ENCODE results near the gene CYB5R3. TPM values are rescaled to one million over a fixed set of nuclear protein-coding genes. Genes with fewer than 3 reads are reported as not detected.

Gene CYB5R3
- total and polyA plus RNA-seq, 2 donors (not counting 3 experiments of a cell fraction or from before 2014, with no cell fraction given), result 217 to 263 TPM

GRCh38 chr22:42670921-42671709, 21.9 kb upstream of the CYB5R3 start:
- Histone ChIP-seq H4K20me1 (replicated peaks; ENCODE audit: control insufficient read depth, extremely low read depth, insufficient read depth, low read length) (no peaks in the 10 kb centered on the region), H3K27ac (ENCODE audit: insufficient read depth, low read depth, low read length) (peak overlapping the region; percentile 70), H3K27me3 (ENCODE audit: control insufficient read depth in 2 of 2, insufficient read depth in 2 of 2, low read length in 2 of 2) (no peaks in the 10 kb centered on the region), H3K36me3 (ENCODE audit: control insufficient read depth in 2 of 2, extremely low read depth in 1 of 2, insufficient read depth in 2 of 2, low read length in 2 of 2) (no peaks in the 10 kb centered on the region), H3K79me2 (ENCODE audit: control insufficient read depth, insufficient read depth, low read length) (no peaks in the 10 kb centered on the region), H3K9me1 (replicated peaks; ENCODE audit: control insufficient read depth, extremely low read depth, insufficient read depth, low read length) (no peaks in the 10 kb centered on the region), H3K9ac (replicated peaks; ENCODE audit: extremely low read depth, insufficient read depth, low read length) (peak overlapping the region; percentile 22), H3K4me3 (replicated peaks in 1 of 3; ENCODE audit: insufficient read depth in 1 of 3, low read depth in 1 of 3, low read length in 3 of 3) (no peak overlapping the region), H3K4me2 (ENCODE audit: insufficient read depth, low read length) (peak overlapping the region; percentile 30), H3K9me3 (replicated peaks; ENCODE audit: control insufficient read depth, insufficient read depth, low read length) (no peaks in the 10 kb centered on the region), H2AFZ (ENCODE audit: low read depth, low read length) (peak overlapping the region; percentile 32), H3K4me1 (ENCODE audit: control insufficient read depth, extremely low read depth, insufficient read depth, low read length) (peaks cover 11% of the 10 kb centered on the region)
- dilution Hi-C loops (cut with MboI; ENCODE audit: extremely low pct_ligation_motif_present, low sequenced_read_pairs) (no loop called here), intact Hi-C loops (cut with micrococcal nuclease) (no loop called here)
- BruUV-seq (replicated peaks), result no TSS peak
- DNase-seq (ENCODE audit: low read depth, low spot score) (peak; percentile 66), FAIRE-seq (peak; percentile 96)
- TF ChIP-seq FOS (IDR thresholded peaks at IDR 0.05; ENCODE audit: borderline replicate concordance, insufficient read depth, low read length), result peak; percentile 8
- TF ChIP-seq POLR2AphosphoS5 (IDR thresholded peaks at IDR 0.05; ENCODE audit: insufficient read depth, low read depth, low read length), result peak; percentile 39
- no peak for TF ChIP-seq MYC (IDR thresholded peaks at IDR 0.05; ENCODE audit: low read depth, low read length)
- TF ChIP-seq GATA2 (IDR thresholded peaks at IDR 0.05; ENCODE audit: insufficient read depth, insufficient read length, low read depth, low read length), result peak; percentile 87
- no peak for TF ChIP-seq EZH2 (IDR thresholded peaks at IDR 0.05; ENCODE audit: borderline replicate concordance, low read depth, low read length, severe bottlenecking)
- TF ChIP-seq MAX (IDR thresholded peaks at IDR 0.05; ENCODE audit: insufficient read depth, insufficient read length), result no peak
- ChIA-PET POLR2A (interaction anchor here (0.7 kb wide), 1 partner anchor 56 kb away, joined by 3 read pairs; no protein-coding TSS in a partner anchor), CTCF (interaction anchor here (1.4 kb wide), 1 partner anchor 149 kb away, joined by 3 read pairs; no protein-coding TSS in a partner anchor)

- no peaks in the 10 kb centered on the region for H3K9me3 ChIP-seq (replicated peaks; ENCODE audit: control insufficient read depth, insufficient read depth, low read length)
- no peak overlapping the region for H3K27ac ChIP-seq (ENCODE audit: insufficient read depth, low read depth, low read length)
- ChIA-PET CTCF (no interaction called here), POLR2A (no interaction called here)
- BruUV-seq (replicated peaks), result no TSS peak
- no peak for DNase-seq (ENCODE audit: low read depth, low spot score)
- H3K4me1 ChIP-seq (ENCODE audit: control insufficient read depth, extremely low read depth, insufficient read depth, low read length), result peaks cover 10% of the 10 kb centered on the region
- dilution Hi-C loops (cut with MboI; ENCODE audit: extremely low pct_ligation_motif_present, low sequenced_read_pairs) (no loop called here), intact Hi-C loops (cut with micrococcal nuclease) (no loop called here)
- FAIRE-seq, result peak; percentile 38
- no peak overlapping the region for H3K4me3 ChIP-seq (replicated peaks in 1 of 3; ENCODE audit: insufficient read depth in 1 of 3, low read depth in 1 of 3, low read length in 3 of 3)
- no peak overlapping the region for H2AFZ ChIP-seq (ENCODE audit: low read depth, low read length)
- no peaks in the 10 kb centered on the region for H3K9me1 ChIP-seq (replicated peaks; ENCODE audit: control insufficient read depth, extremely low read depth, insufficient read depth, low read length)
- no peaks in the 10 kb centered on the region for H3K27me3 ChIP-seq (ENCODE audit: control insufficient read depth in 2 of 2, insufficient read depth in 2 of 2, low read length in 2 of 2)
- no peaks in the 10 kb centered on the region for H3K36me3 ChIP-seq (ENCODE audit: control insufficient read depth in 2 of 2, extremely low read depth in 1 of 2, insufficient read depth in 2 of 2, low read length in 2 of 2)
- no peaks in the 10 kb centered on the region for H4K20me1 ChIP-seq (replicated peaks; ENCODE audit: control insufficient read depth, extremely low read depth, insufficient read depth, low read length)
- H3K79me2 ChIP-seq (ENCODE audit: control insufficient read depth, insufficient read depth, low read length), result no peaks in the 10 kb centered on the region
- TF ChIP-seq MAX (IDR thresholded peaks at IDR 0.05; ENCODE audit: insufficient read depth, insufficient read length) (no peak), MYC (IDR thresholded peaks at IDR 0.05; ENCODE audit: low read depth, low read length) (no peak), FOS (IDR thresholded peaks at IDR 0.05; ENCODE audit: borderline replicate concordance, insufficient read depth, low read length) (no peak), CTCF (IDR thresholded peaks at IDR 0.05; ENCODE audit: extremely low read depth in 1 of 2, insufficient read depth in 1 of 2, low read depth in 1 of 2, low read length in 2 of 2) (no peak), POLR2AphosphoS5 (IDR thresholded peaks at IDR 0.05; ENCODE audit: insufficient read depth, low read depth, low read length) (no peak), GATA2 (IDR thresholded peaks at IDR 0.05; ENCODE audit: insufficient read depth, insufficient read length, low read depth, low read length) (no peak)
- H3K4me2 ChIP-seq (ENCODE audit: insufficient read depth, low read length), result no peak overlapping the region
- H3K9ac ChIP-seq (replicated peaks; ENCODE audit: extremely low read depth, insufficient read depth, low read length), result no peak overlapping the region
These were observed 20.9 kb upstream of the CYB5R3 start for GRCh38 chr22:42670046-42670445.

Data from endothelial cell of umbilical vein (primary cell).